Measurements from ENCODE around the gene DNAJB1. TPM values are rescaled to one million over a fixed set of nuclear protein-coding genes. Genes with fewer than 3 reads are reported as not detected.

The DNAJB1 gene
- total and polyA plus RNA-seq, 2 of the 13 experiments (the other 11 are each of a cell fraction or from before 2014, with no cell fraction given), result 87.5 to 97.3 TPM

GRCh38 chr19:14517840-14518505, at the start of gene DNAJB1 (continued):
- TF ChIP-seq ZNF503 (CRISPR knock-in tag; IDR thresholded peaks at IDR 0.05) (peak; percentile 46; the same call in 1 of the 2 replicates), GTF3A (CRISPR knock-in tag; conservative IDR thresholded peaks at IDR 0.05) (no peak), ZNF432 (CRISPR knock-in tag; IDR thresholded peaks at IDR 0.05; ENCODE audit: borderline replicate concordance) (no peak), ZFP91 (CRISPR knock-in tag; IDR thresholded peaks at IDR 0.05; ENCODE audit: borderline replicate concordance) (peak; percentile 40; the same call in 1 of the 2 replicates), ZNF20 (CRISPR knock-in tag; IDR thresholded peaks at IDR 0.05) (no peak), TFDP2 (CRISPR knock-in tag; IDR thresholded peaks at IDR 0.05) (peak; percentile 14), ZNF558 (CRISPR knock-in tag; IDR thresholded peaks at IDR 0.05; ENCODE audit: borderline replicate concordance) (peak; percentile 75; the same call in 1 of the 2 replicates), PLSCR1 (CRISPR knock-in tag; IDR thresholded peaks at IDR 0.05; ENCODE audit: borderline replicate concordance) (no peak), ZNF7 (CRISPR knock-in tag; IDR thresholded peaks at IDR 0.05) (peak; percentile 19; the same call in 1 of the 2 replicates), ZNF652 (CRISPR knock-in tag; IDR thresholded peaks at IDR 0.05; ENCODE audit: borderline replicate concordance, low read depth) (no peak), TBL1XR1 (IDR thresholded peaks at IDR 0.05; ENCODE audit: borderline replicate concordance, low read length, partially characterized antibody) (peak; percentile 50), ERF (CRISPR knock-in tag; IDR thresholded peaks at IDR 0.05) (no peak; the same call in 1 of the 2 replicates), THYN1 (CRISPR knock-in tag; IDR thresholded peaks at IDR 0.05; ENCODE audit: borderline replicate concordance, low read depth) (no peak), HIC2 (CRISPR knock-in tag; IDR thresholded peaks at IDR 0.05; ENCODE audit: low read depth) (peak; percentile 15; the same call in 1 of the 2 replicates), ZNF552 (CRISPR knock-in tag; IDR thresholded peaks at IDR 0.05; ENCODE audit: borderline replicate concordance) (no peak), ZNF282 (IDR thresholded peaks at IDR 0.05; ENCODE audit: partially characterized antibody) (no peak), ZNF510 (CRISPR knock-in tag; IDR thresholded peaks at IDR 0.05; ENCODE audit: low read depth) (peak; percentile 62; the same call in 1 of the 2 replicates), ZNF780A (CRISPR knock-in tag; IDR thresholded peaks at IDR 0.05) (no peak), ZNF136 (CRISPR knock-in tag; IDR thresholded peaks at IDR 0.05; ENCODE audit: low read depth) (no peak)
